PC-3 (cell line): ENCODE measurements around the gene ST3GAL4.

Experiments
- CTCF ChIP-seq: fragments of 300-600 bp; sonication (generic); conservative IDR thresholded peaks from 2 replicates; pipeline ENCODE4 v1.5.1; 2017; ENCODE audit warnings: antibody characterized with exemption, low read depth, mild to moderate bottlenecking, low read length
- EZH2 ChIP-seq: fragments of 300-600 bp; sonication (generic); IDR thresholded peaks from one replicate; pipeline ENCODE4 v1.6.1; 2017; ENCODE audit warnings: antibody characterized with exemption, mild to moderate bottlenecking, low read length; ENCODE audit not compliant: unreplicated experiment

GRCh38 chr11:126456783-126457542 is 101.5 kb downstream of the ST3GAL4 start:
- TF ChIP-seq CTCF, result no peak
- TF ChIP-seq EZH2, result no peak
